Transverse colon (tissue), 4 donors: ENCODE data around the gene CASK.

Experiments
- EP300 ChIP-seq: sonication (generic); formaldehyde crosslinking; IDR thresholded peaks from one replicate; pipeline ENCODE4 v1.6.1; 2017; ENCODE audit warnings: antibody characterized with exemption, low read depth
- POLR2A ChIP-seq: fragments of 450-650 bp; IDR thresholded peaks from one replicate; pipeline ENCODE4 v1.6.1; 2016; ENCODE audit warnings: antibody characterized with exemption, mild to moderate bottlenecking, moderate library complexity
- POLR2AphosphoS5 ChIP-seq, 3 donors: sonication (generic); formaldehyde crosslinking; IDR thresholded peaks; one replicate each; pipeline ENCODE4 v1.6.1; 2016; ENCODE audit warnings: antibody characterized with exemption in 3 of 3
- TF ChIP-seq, protein P1 (sequence below), 5 experiments: fragments of 200-600 bp in 3 of 5; fragments of 450-650 bp in 2 of 5; sonication (generic) in 3 of 5; IDR thresholded peaks; 1 replicate in 2 of 5; 2 replicates in 3 of 5; pipeline ENCODE4 v1.5.1; 2016 to 2017; ENCODE audit warnings: antibody characterized with exemption in 5 of 5, inconsistent platforms in 3 of 5, mild to moderate bottlenecking in 2 of 5, moderate library complexity in 1 of 5

GRCh38 chrX:41677183-41678060 is 245.9 kb downstream of the CASK start:
- TF ChIP-seq, protein P1, sequence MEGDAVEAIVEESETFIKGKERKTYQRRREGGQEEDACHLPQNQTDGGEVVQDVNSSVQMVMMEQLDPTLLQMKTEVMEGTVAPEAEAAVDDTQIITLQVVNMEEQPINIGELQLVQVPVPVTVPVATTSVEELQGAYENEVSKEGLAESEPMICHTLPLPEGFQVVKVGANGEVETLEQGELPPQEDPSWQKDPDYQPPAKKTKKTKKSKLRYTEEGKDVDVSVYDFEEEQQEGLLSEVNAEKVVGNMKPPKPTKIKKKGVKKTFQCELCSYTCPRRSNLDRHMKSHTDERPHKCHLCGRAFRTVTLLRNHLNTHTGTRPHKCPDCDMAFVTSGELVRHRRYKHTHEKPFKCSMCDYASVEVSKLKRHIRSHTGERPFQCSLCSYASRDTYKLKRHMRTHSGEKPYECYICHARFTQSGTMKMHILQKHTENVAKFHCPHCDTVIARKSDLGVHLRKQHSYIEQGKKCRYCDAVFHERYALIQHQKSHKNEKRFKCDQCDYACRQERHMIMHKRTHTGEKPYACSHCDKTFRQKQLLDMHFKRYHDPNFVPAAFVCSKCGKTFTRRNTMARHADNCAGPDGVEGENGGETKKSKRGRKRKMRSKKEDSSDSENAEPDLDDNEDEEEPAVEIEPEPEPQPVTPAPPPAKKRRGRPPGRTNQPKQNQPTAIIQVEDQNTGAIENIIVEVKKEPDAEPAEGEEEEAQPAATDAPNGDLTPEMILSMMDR (IDR thresholded peaks at IDR 0.05) = no peak
- TF ChIP-seq POLR2AphosphoS5 (IDR thresholded peaks at IDR 0.05) = no peak
- no peak for TF ChIP-seq POLR2A
- no peak for TF ChIP-seq EP300
